ENCODE measurements around the gene STEAP3.

- TF ChIP-seq EZH2 (IDR thresholded peaks at IDR 0.05) (no peak), POLR2AphosphoS5 (IDR thresholded peaks at IDR 0.05; ENCODE audit: borderline replicate concordance, low read depth, low read length) (no peak)
Observed at GRCh38 chr2:119257198-119257597, 33.6 kb downstream of the STEAP3 start.
